ENCODE results near the gene CCDC71. TPM values are rescaled to one million over a fixed set of nuclear protein-coding genes. Genes with fewer than 3 reads are reported as not detected.

Gene CCDC71
- total and polyA plus RNA-seq, 2 donors (not counting 1 experiment from before 2014, with no cell fraction given) = 15.6 to 30.0 TPM

GRCh38 chr3:49151610-49152009, 14.5 kb downstream of the CCDC71 start:
- Histone ChIP-seq H3K9ac (ENCODE audit: low read length) (no peak overlapping the region), H3K36me3 (replicated peaks in 1 of 2; ENCODE audit: control extremely low read depth in 1 of 2, control insufficient read depth in 1 of 2, extremely low read depth in 1 of 2, insufficient read depth in 2 of 2, low read length in 1 of 2) (no peaks in the 10 kb centered on the region), H3K27ac (ENCODE audit: low read length in 2 of 2) (no peak overlapping the region), H3K27me3 (replicated peaks in 1 of 4; ENCODE audit: control extremely low read depth in 1 of 4, control insufficient read depth in 3 of 4, insufficient read depth in 4 of 4, low read length in 3 of 4) (no peaks in the 10 kb centered on the region), H2AFZ (ENCODE audit: insufficient read depth, low read depth, low read length, poor library complexity, severe bottlenecking) (no peak overlapping the region), H3K79me2 (ENCODE audit: control insufficient read depth, insufficient read depth, low read length) (no peaks in the 10 kb centered on the region), H3K4me2 (replicated peaks; ENCODE audit: low read depth, low read length, poor library complexity, severe bottlenecking) (no peak overlapping the region), H3K4me1 (ENCODE audit: control insufficient read depth in 2 of 2, insufficient read depth in 2 of 2, low read length in 2 of 2) (no peaks in the 10 kb centered on the region), H4K20me1 (ENCODE audit: control insufficient read depth, insufficient read depth, low read length, poor library complexity, severe bottlenecking) (no peaks in the 10 kb centered on the region), H3K9me3 (ENCODE audit: control extremely low read depth in 1 of 3, control insufficient read depth in 2 of 3, insufficient read depth in 1 of 3, low read length in 2 of 3) (no peaks in the 10 kb centered on the region), H3K4me3 (ENCODE audit: control extremely low read depth in 1 of 5, extremely low read depth in 1 of 5, insufficient read depth in 1 of 5, low read depth in 2 of 5, low read length in 4 of 5) (no peak overlapping the region)
- ATAC-seq (ENCODE audit: low read depth) = no peak
- ChIA-PET CTCF (no interaction called here), POLR2A (no interaction called here)
- H3K27me3 Mint-ChIP-seq = no peaks in the 10 kb centered on the region
- 97% methylated on average over 2 of the region's 2 CpGs for WGBS (ENCODE audit: insufficient coverage)
- H3K27ac Mint-ChIP-seq = no peak overlapping the region
- no peaks in the 10 kb centered on the region for H3K4me1 Mint-ChIP-seq
- TF ChIP-seq, protein P1, sequence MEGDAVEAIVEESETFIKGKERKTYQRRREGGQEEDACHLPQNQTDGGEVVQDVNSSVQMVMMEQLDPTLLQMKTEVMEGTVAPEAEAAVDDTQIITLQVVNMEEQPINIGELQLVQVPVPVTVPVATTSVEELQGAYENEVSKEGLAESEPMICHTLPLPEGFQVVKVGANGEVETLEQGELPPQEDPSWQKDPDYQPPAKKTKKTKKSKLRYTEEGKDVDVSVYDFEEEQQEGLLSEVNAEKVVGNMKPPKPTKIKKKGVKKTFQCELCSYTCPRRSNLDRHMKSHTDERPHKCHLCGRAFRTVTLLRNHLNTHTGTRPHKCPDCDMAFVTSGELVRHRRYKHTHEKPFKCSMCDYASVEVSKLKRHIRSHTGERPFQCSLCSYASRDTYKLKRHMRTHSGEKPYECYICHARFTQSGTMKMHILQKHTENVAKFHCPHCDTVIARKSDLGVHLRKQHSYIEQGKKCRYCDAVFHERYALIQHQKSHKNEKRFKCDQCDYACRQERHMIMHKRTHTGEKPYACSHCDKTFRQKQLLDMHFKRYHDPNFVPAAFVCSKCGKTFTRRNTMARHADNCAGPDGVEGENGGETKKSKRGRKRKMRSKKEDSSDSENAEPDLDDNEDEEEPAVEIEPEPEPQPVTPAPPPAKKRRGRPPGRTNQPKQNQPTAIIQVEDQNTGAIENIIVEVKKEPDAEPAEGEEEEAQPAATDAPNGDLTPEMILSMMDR (IDR thresholded peaks at IDR 0.05) = no peak
- TF ChIP-seq EZH2 (IDR thresholded peaks at IDR 0.05; ENCODE audit: borderline replicate concordance, insufficient read depth, low read depth, low read length, poor library complexity, severe bottlenecking) = no peak
- H3K9me3 Mint-ChIP-seq (ENCODE audit: insufficient read depth) = no peaks in the 10 kb centered on the region
- DNase-seq = no peak
- intact Hi-C loops (cut with micrococcal nuclease) = no loop called here
- no peak overlapping the region for H3K4me3 Mint-ChIP-seq

DNA sequence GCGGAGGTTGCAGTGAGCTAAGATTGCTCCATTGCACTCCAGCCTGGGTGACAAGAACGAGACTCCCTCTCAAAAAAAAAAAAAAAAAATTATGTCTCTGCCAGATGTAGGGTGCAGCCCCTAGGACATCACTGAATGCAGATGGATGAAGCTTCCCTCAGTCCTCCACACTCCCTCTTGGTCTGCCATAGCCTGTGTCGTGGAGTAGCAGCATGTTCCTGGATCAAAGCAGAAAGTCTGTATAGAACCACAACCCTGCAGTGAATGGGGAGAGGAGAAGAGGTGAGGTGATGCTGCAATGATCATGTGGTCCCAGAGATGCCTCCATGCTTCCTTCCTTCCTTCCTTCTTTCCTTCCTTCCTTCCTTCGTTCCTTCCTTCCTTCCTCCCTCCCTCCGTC, 18.0 kb downstream of the CCDC71 start:
- 100% methylated on average over 1 of the region's 5 CpGs for WGBS (ENCODE audit: insufficient coverage)
- ATAC-seq (ENCODE audit: low read depth) = no peak
- no peaks in the 10 kb centered on the region for H3K27me3 Mint-ChIP-seq

More for the DNA sequence above, 18.0 kb downstream of the CCDC71 start:
- no peak overlapping the region for H3K27ac ChIP-seq (ENCODE audit: low read length in 2 of 2)
- no peak for DNase-seq
- ChIA-PET CTCF (no interaction called here), POLR2A (no interaction called here)
- no peaks in the 10 kb centered on the region for H3K27me3 ChIP-seq (replicated peaks in 1 of 4; ENCODE audit: control extremely low read depth in 1 of 4, control insufficient read depth in 3 of 4, insufficient read depth in 4 of 4, low read length in 3 of 4)
- H2AFZ ChIP-seq (ENCODE audit: insufficient read depth, low read depth, low read length, poor library complexity, severe bottlenecking) = no peak overlapping the region
- no peaks in the 10 kb centered on the region for H3K4me1 ChIP-seq (ENCODE audit: control insufficient read depth in 2 of 2, insufficient read depth in 2 of 2, low read length in 2 of 2)
- Mint-ChIP-seq H3K27ac (no peak overlapping the region), H3K4me3 (no peak overlapping the region), H3K4me1 (no peaks in the 10 kb centered on the region), H3K9me3 (ENCODE audit: insufficient read depth) (no peaks in the 10 kb centered on the region)
- H4K20me1 ChIP-seq (ENCODE audit: control insufficient read depth, insufficient read depth, low read length, poor library complexity, severe bottlenecking) = no peaks in the 10 kb centered on the region
- no peak overlapping the region for H3K4me3 ChIP-seq (ENCODE audit: control extremely low read depth in 1 of 5, extremely low read depth in 1 of 5, insufficient read depth in 1 of 5, low read depth in 2 of 5, low read length in 4 of 5)
- H3K9ac ChIP-seq (ENCODE audit: low read length) = no peak overlapping the region
- H3K9me3 ChIP-seq (ENCODE audit: control extremely low read depth in 1 of 3, control insufficient read depth in 2 of 3, insufficient read depth in 1 of 3, low read length in 2 of 3) = peaks cover 0 to 3% (median 0%) of the 10 kb centered on the region in 3 donors
- no peaks in the 10 kb centered on the region for H3K36me3 ChIP-seq (replicated peaks in 1 of 2; ENCODE audit: control extremely low read depth in 1 of 2, control insufficient read depth in 1 of 2, extremely low read depth in 1 of 2, insufficient read depth in 2 of 2, low read length in 1 of 2)
- no peak for TF ChIP-seq EZH2 (IDR thresholded peaks at IDR 0.05; ENCODE audit: borderline replicate concordance, insufficient read depth, low read depth, low read length, poor library complexity, severe bottlenecking)
- TF ChIP-seq, protein P1 (IDR thresholded peaks at IDR 0.05) = no peak
- intact Hi-C loops (cut with micrococcal nuclease) = no loop called here
- H3K4me2 ChIP-seq (replicated peaks; ENCODE audit: low read depth, low read length, poor library complexity, severe bottlenecking) = no peak overlapping the region
- no peaks in the 10 kb centered on the region for H3K79me2 ChIP-seq (ENCODE audit: control insufficient read depth, insufficient read depth, low read length)

All from B cell (primary cell).